Umbilical cord (tissue), 2 donors: Measurements from ENCODE around the gene HIBCH. TPM values are rescaled to one million over a fixed set of nuclear protein-coding genes. Genes with fewer than 3 reads are reported as not detected.
"Not testable (repeated sequence)": the region's sequence is repeated elsewhere in the genome, so short reads cannot be mapped to it uniquely, and the experiment has no call there.

Source experiments
- DNase-seq: peaks from one replicate; pipeline ENCODE4 v3.0.0-alpha.2; 2015; ENCODE audit warnings: low spot score
- total RNA-seq: library from RNA; depleted of rRNA; stranded (reverse); fragments of >200 nt; gene quantifications from one replicate; pipeline ENCODE4 v1.2.3, GENCODE V29; 2014; ENCODE audit warnings: low replicate concordance; ENCODE audit not compliant: insufficient read depth

HIBCH gene
- total RNA-seq, 1 donor from 2014 or later = 15.2 TPM

DNA sequence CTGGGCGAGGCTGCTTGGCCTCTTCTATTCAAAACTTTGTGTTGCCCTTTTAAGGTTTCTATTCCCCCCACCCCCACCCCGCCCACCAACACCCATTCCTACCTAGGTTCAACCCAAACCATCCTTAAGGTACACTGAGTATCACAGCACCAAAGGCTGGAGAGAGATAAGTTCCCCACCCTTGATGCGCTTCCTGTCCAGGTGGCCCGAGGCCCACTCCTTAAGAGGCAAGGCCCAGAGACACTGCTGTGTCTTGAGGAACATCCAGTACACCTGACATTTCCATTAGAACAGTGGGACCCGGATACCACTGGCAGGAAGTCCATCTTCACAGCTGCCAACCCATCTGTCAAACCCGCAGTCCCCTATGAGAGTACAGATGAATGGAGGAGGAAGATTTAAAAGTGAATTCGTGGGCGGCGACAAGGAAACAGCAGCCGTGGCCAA is 23.5 kb upstream of the HIBCH start:
- no peak for DNase-seq

GRCh38 chr2:190342611-190343010 is 23.0 kb upstream of the HIBCH start:
- DNase-seq = peak; percentile 38

GRCh38 chr2:190340369-190340768 is 20.7 kb upstream of the HIBCH start:
- no peak for DNase-seq

GRCh38 chr2:190339394-190339793 is 19.8 kb upstream of the HIBCH start:
- DNase-seq = no peak

DNA sequence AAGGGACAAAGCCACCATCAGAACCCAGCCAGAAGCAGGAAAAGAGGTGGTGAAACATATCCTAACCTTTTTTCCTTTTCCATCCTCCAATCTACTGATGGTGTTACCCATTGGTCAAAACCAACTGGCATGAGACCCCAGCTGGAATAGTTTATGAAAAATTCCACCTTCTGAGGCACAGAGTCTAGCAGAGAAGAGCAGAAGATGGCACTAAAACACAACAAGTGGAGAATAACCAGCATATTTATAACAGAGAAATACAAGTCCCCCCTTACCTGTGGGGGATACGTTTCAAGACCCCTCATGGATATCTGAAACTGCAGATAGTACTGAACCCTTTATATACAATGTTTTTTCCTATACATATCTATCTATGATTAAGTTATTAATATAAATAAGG is 18.8 kb upstream of the HIBCH start:
- no peak for DNase-seq

DNA sequence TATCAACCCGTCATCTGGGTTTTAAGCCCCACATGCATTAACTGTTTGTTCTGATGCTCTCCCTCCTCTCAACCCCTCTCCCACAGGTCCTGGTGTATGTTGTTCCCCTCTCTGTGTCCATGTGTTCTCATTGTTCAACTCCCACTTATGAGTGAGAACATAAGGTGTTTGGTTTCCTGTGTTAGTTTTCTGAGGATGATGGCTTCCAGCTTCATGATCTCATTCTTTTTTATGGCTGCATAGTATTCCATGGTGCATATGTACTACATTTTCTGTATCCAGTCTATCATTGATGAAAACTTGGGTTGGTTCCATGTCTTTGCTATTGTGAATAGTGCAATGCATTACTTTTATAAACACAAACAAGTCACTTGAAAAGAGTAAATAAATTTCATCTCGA is 16.8 kb upstream of the HIBCH start:
- no peak for DNase-seq

- not testable (repeated sequence) for DNase-seq
Observed at GRCh38 chr2:190335584-190335983, 16.0 kb upstream of the HIBCH start.

DNA sequence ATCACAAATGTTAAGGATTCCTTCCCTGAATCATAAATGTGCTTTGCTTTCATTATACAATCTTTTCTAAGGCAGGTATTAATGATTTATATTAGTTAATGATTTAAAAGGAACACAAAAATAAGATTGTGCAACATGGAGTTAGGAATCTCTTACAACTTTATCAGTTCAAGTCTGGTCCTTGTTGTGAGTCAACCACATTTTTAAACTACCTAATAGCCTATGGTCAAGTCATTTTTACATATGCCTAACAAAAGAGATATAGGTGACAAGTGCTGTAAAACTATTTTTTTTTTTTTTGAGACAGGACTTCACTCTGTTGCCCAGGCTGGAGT is 15.6 kb upstream of the HIBCH start:
- no peak for DNase-seq

GRCh38 chr2:190334479-190335224 is 15.0 kb upstream of the HIBCH start:
- DNase-seq = no peak

GRCh38 chr2:190333928-190334327 is 14.3 kb upstream of the HIBCH start:
- DNase-seq = no peak

- no peak for DNase-seq
Observed at GRCh38 chr2:190333395-190333794, 13.8 kb upstream of the HIBCH start.

DNA sequence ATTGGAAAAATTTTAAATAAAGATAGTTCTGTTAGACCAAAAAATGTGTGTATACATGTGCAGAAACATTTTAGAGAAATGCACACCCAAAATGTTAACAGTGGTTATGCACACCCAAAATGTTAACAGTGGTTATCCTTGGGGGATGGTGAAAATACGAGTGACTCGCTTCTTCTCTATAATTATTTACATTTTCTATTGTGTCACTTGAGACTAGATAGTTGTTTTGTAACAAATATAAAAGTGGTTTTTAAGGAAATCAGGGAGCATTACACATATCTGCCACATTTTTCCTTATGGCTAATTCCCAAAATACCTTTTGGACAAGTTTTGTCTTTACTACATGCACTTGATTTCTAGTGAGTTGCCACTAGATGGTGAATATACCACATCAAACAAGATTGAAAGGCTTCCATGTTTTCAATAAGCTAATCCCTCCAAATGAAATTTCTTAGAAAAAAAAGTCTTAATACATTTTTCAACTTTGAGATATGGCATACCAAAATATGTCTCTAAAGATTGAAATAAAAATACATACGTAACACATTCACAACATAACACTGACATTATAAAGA is 9.0 kb upstream of the HIBCH start:
- DNase-seq = no peak

GRCh38 chr2:190327867-190328572 is 8.4 kb upstream of the HIBCH start:
- no peak for DNase-seq

GRCh38 chr2:190325588-190325987 is 6.0 kb upstream of the HIBCH start:
- no peak for DNase-seq

DNA sequence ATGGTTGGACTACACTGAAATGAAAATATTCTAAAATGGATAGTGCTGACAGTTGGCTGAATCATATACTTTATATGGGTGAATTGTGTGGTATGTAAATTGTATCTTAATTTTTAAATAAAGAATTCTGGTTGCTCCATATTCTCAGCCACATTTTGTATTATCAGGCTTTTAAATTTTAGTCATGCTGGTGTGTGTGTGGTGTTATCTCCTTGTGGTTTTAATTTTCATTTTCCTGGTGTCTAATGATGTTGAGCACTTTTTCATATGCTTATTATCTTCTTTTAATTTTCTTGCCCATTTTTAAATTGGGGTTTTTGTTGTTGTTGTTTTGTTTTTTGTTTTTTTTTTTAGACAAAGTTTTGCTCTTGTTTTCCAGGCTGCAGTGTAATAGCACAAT is 3.8 kb upstream of the HIBCH start:
- DNase-seq = no peak

DNA sequence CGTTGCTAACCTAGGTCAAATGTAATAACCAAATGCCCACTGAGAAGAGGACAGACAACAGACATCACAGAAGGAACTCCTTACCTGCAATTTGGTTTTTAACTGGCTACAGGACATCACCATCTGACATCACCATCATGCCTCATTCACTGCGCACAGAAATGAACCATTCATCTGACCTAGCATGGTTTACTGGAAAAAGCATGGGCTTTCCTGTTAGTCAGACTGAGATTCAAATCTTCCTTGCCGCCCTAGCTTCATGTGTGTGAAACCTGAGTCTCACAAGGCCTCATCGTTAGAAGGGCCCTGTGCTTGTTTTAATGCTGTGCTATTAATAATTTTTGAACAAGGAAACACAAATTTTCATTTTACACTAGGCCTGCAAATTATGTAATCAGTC is 1.1 kb upstream of the HIBCH start:
- DNase-seq = no peak

DNA sequence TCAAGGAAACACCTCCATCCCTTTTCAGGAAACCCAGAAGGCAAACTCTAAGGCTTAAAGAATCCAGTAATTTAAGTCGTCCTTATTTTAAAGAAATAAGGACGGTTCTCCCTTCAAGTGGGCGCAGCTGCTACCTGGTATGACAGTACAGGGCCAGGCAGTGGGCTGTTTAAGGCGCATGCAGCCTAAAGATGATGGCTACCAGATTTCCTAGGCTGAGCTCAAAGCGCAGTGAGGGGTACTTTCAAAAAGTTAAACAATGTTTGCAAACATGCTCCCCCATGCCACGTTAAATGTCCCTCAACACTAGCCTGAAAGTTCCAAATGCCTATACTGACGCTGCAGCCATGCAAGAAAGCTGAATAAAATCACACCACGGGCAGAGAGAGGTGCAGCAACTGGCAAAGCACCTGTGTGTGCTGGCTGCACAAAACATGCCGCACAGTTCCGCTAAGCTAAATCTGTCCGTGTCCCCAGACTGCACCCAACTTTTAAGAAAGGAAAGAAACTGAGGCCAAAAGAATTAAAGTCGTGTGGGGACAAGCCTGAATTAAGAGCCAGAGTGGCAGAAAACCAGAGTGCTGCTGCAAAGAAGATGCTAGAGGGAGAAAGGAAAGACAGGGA is 583 bp downstream of the HIBCH start:
- no peak for DNase-seq

DNA sequence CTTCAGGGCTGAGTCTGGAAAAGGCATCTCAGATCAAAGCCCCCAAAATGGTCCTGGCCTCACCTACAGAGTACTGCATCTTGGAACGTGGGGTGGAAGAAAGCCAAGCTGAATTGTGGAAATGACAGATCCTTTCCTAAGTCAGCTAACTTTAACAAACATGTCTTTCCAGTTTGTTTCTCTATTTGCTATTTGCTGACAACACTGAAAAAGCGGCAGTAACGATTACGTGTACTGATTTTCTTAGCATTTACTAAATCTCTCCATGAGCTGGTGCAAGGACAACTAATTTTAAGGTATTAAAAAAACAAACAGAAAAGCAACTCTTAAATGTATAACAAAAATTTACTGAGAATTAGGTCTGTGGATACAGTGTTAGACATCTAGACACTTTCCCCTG is 1.1 kb downstream of the HIBCH start:
- DNase-seq = peak; percentile 11

DNA sequence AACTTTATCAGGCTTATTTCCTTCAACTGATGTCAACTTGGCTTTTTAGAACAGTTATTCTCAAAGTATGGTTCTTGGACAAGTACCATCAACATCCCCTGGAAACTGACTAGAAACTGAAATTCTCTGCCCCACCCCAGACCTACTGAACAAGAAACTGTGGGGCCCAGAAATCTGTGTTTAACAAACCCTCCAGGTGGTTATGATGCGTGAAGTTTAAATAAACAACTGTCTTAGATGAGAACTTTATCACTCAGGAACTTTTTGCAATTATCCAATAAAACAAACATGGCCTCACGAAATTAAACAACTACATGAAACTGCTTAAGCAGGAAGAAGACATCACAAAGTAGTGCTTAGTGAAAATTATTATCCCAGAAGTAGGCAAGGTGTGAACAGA is 4.4 kb downstream of the HIBCH start:
- DNase-seq = no peak

- DNase-seq = no peak
Observed at GRCh38 chr2:190313880-190314279, 5.7 kb downstream of the HIBCH start.

DNA sequence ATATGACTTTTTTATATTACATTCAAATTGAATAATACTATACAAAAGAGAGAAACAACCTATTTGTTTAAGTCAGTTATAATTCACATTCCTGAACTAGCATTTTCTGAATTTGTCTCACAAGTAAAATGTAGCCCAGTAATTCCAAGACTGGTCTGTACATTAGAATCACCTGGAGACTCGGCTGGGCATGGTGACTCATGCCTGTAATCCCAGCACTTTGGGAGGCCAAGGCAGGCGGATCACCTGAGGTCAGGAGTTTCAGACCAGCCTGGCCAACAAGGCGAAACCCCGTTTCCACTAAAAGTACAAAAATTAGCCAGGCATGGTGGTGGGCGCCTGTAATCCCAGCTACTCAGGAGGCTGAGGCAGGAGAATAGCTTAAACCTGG is 7.0 kb downstream of the HIBCH start:
- not testable (repeated sequence) for DNase-seq

DNA sequence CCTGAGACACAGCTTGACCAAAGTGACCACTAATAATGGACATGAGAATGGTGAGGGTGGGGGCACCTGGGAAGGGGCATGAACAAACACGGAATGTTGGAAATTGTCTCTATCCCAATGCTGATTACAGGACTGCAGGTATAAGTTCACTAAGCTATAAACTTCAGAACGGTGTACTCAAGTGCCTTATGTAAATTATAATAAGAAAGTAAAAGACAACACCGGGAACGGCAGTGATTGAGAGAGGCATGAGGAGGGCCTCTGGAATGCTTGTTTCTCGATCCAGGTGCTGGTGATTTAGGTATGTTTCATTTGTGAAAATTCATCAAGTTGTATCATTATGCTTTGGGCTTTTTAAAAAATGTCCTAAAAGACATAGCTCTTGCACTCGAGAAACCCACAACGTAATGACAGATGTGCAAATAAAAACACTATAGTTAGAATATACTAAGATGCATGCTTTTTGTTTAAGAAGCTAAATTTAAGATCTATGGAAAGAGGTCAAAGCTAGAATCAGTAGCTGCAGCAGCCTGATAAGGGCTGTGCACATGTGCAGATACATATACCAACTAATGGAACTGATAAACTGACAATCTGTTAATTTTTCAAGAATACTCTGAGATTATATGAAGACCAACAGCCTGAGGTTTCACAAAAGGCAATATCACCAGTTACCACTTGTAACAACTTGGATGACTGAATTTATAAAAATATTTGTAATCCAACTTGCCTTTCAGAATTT is 7.6 kb downstream of the HIBCH start:
- DNase-seq = no peak
